ENCODE results near the gene B4GALT2. TPM values are rescaled to one million over a fixed set of nuclear protein-coding genes. Genes with fewer than 3 reads are reported as not detected.

Gene B4GALT2
- total and polyA plus RNA-seq, 10 of the 15 experiments (the other 5 are each of a cell fraction or from before 2014, with no cell fraction given): 0.98 to 61.0 (median 23.4) TPM

DNA sequence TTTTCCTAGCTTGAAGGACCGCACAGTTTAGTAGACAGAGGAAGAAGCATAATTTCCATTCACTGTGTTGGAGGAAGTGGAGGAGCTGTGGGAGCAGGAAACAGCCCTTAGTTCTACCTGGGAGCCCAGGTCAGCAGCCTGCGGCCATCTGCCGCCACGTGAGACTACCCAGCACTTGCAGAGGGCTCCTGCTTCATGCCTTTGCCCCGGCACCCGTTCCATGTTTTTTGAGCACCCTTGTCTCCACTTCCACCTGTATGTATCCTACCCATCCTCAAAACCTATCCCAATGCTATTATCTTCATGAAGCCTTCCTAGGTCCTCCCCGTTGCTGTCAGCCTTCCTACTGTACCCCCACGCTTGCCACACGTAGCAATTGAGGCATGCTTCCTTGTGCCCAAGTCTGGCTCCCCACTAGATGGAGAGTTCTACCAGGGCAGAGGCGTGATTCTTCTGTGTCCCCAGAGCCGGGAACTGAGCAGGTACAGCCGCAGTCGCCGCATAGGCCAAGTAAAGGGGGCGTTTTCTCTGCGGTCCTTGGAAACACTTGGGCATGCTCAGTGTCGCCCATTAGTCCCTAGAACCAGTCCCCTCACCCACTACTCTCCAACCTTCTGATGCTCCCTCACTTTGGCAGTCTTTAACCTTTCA lies 50.4 kb downstream of the B4GALT2 start (continued):
- TF ChIP-seq PRDM15 (CRISPR knock-in tag; IDR thresholded peaks at IDR 0.05) (no peak), POLR2AphosphoS2 (IDR thresholded peaks at IDR 0.05; ENCODE audit: low read depth, low read length) (no peak), BCL11A (IDR thresholded peaks at IDR 0.05; ENCODE audit: low read depth, low read length) (no peak), RELA (IDR thresholded peaks at IDR 0.05; ENCODE audit: borderline replicate concordance, partially characterized antibody) (no peak), NR2C2 (IDR thresholded peaks at IDR 0.05; ENCODE audit: borderline replicate concordance, control insufficient read depth, insufficient read length, low read depth) (no peak), BACH1 (IDR thresholded peaks at IDR 0.05; ENCODE audit: borderline replicate concordance) (no peak), JUND (IDR thresholded peaks at IDR 0.05; ENCODE audit: low read depth, low read length) (no peak), MYC (IDR thresholded peaks at IDR 0.05; ENCODE audit: insufficient read depth, insufficient read length, insufficient replicate concordance, low read length, severe bottlenecking) (no peak), ZZZ3 (IDR thresholded peaks at IDR 0.05; ENCODE audit: control insufficient read depth, insufficient read length, low read depth) (no peak), MLLT1 (IDR thresholded peaks at IDR 0.05) (peak; percentile 67; the same call in 1 of the 2 replicates)
- TF ChIP-seq, protein P1, sequence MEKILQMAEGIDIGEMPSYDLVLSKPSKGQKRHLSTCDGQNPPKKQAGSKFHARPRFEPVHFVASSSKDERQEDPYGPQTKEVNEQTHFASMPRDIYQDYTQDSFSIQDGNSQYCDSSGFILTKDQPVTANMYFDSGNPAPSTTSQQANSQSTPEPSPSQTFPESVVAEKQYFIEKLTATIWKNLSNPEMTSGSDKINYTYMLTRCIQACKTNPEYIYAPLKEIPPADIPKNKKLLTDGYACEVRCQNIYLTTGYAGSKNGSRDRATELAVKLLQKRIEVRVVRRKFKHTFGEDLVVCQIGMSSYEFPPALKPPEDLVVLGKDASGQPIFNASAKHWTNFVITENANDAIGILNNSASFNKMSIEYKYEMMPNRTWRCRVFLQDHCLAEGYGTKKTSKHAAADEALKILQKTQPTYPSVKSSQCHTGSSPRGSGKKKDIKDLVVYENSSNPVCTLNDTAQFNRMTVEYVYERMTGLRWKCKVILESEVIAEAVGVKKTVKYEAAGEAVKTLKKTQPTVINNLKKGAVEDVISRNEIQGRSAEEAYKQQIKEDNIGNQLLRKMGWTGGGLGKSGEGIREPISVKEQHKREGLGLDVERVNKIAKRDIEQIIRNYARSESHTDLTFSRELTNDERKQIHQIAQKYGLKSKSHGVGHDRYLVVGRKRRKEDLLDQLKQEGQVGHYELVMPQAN (conservative IDR thresholded peaks at IDR 0.05): no peak

Measured in GM12878 (cell line).